GM06990 (cell line): ENCODE results near the gene WWTR1.

Experiments used
- DNase-seq: peaks from one replicate; pipeline ENCODE4 v3.0.0-alpha.2; 2011; ENCODE audit not compliant: insufficient read length; ENCODE audit errors: extremely low read depth
- H3K27me3 ChIP-seq: replicated peaks from 2 replicates; pipeline ENCODE4 v1.6.0; 2011; ENCODE audit warnings: low read length; ENCODE audit not compliant: control insufficient read depth, insufficient read depth
- H3K36me3 ChIP-seq: 2 replicates; pipeline ENCODE4 v1.5.1; 2011; ENCODE audit warnings: low read length; ENCODE audit not compliant: control insufficient read depth, insufficient read depth
- H3K4me3 ChIP-seq: replicated peaks from 2 replicates; pipeline ENCODE4 v1.5.1; 2011; ENCODE audit warnings: low read depth, mild to moderate bottlenecking, control low read depth, low read length
- TF ChIP-seq, protein P1 (sequence below): IDR thresholded peaks from 2 replicates; pipeline ENCODE4 v1.5.1; 2011; ENCODE audit warnings: low read length, control low read depth, mild to moderate bottlenecking, inconsistent platforms; ENCODE audit not compliant: insufficient read depth, poor library complexity, severe bottlenecking

Gene WWTR1

GRCh38 chr3:149472030-149472797 lies 185.6 kb downstream of the WWTR1 start:
- Histone ChIP-seq H3K4me3 (no peak overlapping the region), H3K27me3 (no peaks in the 10 kb centered on the region), H3K36me3 (no peaks in the 10 kb centered on the region)
- TF ChIP-seq, protein P1, sequence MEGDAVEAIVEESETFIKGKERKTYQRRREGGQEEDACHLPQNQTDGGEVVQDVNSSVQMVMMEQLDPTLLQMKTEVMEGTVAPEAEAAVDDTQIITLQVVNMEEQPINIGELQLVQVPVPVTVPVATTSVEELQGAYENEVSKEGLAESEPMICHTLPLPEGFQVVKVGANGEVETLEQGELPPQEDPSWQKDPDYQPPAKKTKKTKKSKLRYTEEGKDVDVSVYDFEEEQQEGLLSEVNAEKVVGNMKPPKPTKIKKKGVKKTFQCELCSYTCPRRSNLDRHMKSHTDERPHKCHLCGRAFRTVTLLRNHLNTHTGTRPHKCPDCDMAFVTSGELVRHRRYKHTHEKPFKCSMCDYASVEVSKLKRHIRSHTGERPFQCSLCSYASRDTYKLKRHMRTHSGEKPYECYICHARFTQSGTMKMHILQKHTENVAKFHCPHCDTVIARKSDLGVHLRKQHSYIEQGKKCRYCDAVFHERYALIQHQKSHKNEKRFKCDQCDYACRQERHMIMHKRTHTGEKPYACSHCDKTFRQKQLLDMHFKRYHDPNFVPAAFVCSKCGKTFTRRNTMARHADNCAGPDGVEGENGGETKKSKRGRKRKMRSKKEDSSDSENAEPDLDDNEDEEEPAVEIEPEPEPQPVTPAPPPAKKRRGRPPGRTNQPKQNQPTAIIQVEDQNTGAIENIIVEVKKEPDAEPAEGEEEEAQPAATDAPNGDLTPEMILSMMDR: no peak
- DNase-seq: no peak

DNA sequence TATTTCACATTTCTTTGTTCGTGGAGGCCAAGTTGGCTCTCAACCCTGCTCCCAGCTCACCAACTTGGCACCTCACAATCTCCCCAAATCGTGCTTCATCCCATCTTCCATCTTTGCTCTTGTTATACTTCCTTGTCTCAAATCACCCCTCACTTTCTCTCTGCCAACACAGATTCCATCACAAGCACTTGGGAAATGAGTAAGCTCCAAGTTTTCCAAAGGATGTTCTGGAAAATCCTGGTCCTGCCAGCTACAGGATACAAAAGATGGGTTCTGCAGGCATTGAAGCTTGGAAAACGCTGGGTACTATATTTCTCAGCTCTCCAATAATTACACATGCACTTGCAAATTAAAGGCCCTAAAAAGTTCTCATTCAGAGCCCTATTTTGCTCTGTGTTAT lies 187.4 kb downstream of the WWTR1 start:
- H3K36me3 ChIP-seq: no peaks in the 10 kb centered on the region
- TF ChIP-seq, protein P1: no peak

DNA sequence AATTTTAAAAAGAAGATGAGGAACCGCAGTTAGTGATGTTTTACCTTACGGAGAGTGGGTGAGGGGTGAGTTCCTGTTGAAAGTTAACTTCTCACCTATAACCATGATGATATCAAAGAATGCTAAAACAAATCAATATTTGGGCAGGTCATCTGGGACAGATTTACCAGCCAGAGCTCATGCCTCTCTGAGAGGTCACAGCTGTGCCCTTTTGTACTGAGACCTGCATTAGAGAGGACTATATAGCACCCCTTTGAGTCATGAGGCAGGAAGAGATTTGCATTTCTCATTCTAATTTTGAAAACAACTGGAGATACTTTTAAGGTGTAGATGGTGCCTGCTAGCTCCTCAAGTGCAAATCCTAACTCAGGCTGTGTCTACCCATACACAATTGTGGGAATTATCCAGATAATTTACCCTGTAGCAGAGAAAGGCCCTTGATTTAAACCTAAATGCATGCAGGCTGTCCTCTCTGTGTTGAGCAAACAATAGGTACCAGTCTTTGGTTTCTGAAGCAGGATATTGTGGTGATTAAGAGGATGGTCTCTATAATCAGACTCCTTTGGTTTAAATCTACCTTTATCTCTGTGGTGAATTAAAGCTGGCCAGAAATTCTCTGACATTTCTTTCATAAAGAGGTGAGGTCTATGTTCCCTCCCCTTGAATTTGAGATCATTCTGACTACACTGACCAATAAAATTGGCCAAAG lies 189.2 kb downstream of the WWTR1 start:
- Histone ChIP-seq H3K4me3 (no peak overlapping the region), H3K36me3 (no peaks in the 10 kb centered on the region)
- no peak for DNase-seq

More for the DNA sequence above, 187.4 kb downstream of the WWTR1 start:
- Histone ChIP-seq H3K4me3 (no peak overlapping the region), H3K27me3 (no peaks in the 10 kb centered on the region)
- DNase-seq: no peak

More for the DNA sequence above, 189.2 kb downstream of the WWTR1 start:
- TF ChIP-seq, protein P1: no peak
- H3K27me3 ChIP-seq: no peaks in the 10 kb centered on the region
